Embryonic facial prominence (tissue), 1 donor: Measurements from ENCODE around the gene KIF5A.
A peak's percentile ranks its signal among the peaks of the same experiment; 100 is the strongest.

Experiments used
- DNase-seq: peaks from one replicate; pipeline ENCODE4 v3.0.0-alpha.2; 2016; ENCODE audit errors: extremely low spot score

Gene KIF5A

DNA sequence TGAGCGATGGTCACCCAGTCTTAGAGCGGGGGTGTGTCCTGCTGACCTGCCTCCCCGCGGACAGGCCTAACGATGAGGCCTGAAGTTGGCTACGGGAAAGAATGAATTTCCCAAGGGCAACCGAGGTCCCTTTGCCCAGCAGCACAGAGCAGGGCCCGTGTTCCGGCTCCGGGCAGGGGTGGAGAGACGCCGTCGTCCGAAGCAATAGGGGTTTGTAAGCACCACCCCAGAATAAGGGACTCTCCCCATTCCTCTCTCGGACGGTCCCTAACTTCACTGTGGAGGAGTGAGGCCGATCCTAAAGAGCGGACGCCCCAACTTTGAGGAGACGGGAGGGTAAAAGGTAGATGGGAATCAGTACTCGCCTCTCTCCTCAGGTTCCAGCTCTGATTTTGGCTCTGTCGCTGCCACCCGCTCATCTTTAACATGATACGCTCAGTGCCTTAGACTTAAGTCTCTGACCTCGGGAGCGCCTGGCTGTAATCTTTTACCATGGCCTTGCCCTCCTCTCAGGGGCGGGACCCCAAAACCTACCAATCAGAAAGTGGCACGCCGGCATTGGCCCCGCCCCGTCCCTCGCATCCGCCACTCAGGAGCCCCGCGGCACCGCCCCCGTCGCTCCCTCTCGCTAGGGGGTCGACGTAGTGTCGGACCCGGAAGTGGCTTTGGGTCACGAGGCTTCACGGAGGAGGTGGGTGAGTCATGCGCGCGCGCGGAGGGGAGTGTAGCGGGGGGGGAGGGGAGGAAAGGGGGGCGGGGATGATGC lies 29.6 kb upstream of the KIF5A start, which contains the start of gene DDIT3:
TSS of gene DDIT3 (minus strand) at position 462 of the 766 bp plus-strand sequence. CDS start 3,108 bp downstream, outside the sequence.
- DNase-seq = peak; percentile 97

DNA sequence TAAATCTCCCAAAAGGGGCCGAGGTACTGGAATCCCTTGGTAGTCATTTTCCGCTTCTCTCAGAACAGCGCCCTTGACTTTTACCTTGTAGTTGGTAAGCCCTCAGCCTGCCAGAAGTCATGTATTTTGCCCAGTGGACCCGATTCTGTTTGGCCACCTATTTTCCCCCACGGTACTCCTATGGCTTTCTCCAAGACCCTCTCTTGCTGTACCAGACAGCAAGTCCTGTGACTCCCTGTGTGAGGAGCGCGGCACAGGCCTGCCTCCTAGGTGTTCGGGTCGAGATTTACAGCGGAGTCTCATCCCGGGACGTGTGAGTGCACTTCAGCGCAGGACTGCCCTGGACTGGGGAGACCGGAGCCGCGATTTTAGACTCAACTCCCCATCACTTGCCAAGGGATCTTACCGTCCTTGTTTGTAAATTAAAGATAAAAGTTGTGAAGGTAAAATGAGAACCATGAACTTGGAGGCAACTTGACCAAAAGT lies 28.3 kb upstream of the KIF5A start:
- no peak for DNase-seq

DNA sequence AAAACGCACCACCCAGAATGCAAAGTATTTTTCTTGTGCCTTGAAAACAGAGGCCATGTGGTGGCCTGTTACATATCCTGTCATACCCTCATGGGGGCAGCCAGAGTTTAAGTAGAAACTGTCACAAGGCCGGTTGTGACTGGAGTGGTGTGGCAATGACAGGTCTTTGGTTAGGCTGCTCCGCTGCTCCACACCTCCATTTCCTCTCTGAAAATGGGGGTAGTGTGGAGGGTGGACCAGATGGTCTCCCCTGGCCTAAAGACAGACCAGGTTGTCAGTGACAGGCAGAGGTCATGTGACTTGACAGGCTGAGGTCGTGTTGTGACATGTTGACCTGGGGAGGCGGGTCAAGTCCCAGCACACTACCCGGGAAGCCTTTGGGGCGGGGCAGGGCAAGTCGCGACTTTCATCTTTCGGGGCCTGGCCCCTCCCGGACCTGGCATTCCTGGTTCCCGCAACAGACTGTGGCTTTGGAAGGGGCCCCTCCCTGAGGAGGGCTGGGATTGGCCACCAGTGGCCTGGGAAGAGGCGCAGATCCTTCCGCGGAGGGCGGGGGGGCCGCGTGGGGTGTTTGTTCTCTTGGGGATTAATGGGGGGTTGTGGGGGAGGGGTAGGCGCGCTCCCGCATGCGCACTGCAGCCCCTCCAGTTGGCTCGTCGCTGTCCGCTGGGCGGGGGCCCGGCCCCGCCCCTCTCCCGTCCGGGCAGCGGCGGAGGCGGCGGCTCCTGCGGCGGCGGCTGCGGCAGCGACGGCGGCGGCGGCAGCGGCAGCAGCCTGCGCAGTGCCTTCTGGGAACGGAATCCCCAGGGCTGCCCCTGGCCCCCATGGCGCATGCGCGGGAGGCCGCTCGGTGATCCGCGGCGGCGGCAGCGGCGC lies 27.6 kb upstream of the KIF5A start, which contains the start of gene MBD6:
TSS of gene MBD6 (plus strand) at position 814 of the 876 bp plus-strand sequence. CDS start 1,480 bp downstream, outside the sequence.
- DNase-seq = peak; percentile 68

DNA sequence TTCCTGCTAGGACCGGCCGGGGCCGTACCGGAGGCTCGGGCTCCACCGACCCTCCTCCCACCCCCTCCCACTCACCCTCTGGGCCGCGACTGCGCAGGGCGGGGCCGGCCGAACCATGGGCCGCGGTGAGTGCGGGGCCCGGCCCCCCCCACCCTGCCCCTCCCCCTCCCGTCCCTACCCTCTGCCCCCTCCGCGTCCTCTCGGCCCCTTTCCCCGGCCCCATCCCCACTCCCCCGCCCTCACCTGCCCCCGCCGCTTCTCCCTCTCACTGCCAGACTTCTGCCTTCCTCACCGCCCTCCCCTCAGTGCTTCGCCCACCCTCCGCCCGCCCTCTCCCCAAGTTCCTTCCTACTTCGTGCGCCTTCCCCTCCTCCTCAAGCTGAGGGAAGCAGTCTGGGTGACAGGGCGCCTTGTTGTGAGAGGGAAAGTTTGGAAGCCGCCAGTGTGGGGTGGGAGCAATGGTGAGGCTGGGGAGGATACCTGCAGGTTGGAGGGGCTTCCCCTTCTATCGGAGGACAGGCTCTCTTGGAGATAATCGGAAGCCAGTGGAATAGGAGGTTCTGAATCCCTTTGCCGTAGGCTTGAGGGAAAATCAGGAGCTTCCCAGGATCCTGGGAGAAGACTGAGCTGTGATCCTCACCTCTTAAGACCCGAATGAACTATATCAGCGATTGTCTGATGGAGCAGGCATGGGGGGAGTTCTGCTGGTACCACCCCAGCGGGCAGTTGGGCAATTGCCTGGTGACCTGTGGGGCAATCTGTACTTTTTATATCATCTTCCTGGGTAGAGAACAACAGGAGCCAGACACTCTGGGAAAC lies 26.7 kb upstream of the KIF5A start:
- peak; percentile 65 for DNase-seq

DNA sequence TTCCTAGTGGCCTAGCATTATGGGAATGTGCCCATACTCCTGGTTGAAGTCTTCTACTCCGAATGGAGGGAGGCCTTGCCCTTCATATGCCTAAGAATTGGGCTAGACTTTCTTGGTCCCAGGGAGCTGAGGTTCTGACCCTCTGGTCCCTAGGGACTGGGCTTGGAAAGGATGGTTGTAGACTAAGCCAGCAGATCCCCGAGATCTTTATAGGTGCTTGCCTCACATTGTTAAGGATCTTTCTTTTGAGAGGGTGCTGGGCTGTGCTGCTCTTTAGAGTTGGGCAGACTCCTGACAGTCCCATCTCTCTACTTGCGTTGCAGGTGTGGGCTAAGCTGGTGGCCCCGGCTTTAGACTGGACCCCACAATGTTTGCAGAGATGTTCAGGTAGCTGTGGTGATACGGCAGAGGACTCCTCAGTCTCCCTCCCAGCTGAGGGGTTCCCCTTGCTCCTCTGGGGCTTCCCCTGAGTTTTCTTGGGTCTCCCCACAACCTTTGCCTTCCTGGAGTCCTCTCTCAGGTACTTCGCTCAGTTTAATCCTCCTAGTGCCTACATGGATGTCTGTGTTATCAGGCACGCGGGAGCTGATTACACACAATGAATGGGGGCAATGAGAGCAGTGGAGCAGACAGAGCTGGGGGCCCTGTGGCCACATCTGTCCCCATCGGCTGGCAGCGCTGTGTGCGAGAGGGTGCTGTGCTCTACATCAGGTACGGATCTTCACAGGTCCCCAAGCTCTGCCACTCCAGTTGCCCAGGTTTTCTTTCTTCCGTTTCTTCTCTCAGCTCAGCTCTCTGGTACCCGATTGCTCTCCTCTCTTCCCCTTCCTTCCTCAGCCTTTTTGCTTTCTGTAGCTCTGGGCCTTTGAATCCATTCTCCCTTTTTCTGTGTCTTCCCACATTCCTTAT lies 25.9 kb upstream of the KIF5A start:
- no peak for DNase-seq

DNA sequence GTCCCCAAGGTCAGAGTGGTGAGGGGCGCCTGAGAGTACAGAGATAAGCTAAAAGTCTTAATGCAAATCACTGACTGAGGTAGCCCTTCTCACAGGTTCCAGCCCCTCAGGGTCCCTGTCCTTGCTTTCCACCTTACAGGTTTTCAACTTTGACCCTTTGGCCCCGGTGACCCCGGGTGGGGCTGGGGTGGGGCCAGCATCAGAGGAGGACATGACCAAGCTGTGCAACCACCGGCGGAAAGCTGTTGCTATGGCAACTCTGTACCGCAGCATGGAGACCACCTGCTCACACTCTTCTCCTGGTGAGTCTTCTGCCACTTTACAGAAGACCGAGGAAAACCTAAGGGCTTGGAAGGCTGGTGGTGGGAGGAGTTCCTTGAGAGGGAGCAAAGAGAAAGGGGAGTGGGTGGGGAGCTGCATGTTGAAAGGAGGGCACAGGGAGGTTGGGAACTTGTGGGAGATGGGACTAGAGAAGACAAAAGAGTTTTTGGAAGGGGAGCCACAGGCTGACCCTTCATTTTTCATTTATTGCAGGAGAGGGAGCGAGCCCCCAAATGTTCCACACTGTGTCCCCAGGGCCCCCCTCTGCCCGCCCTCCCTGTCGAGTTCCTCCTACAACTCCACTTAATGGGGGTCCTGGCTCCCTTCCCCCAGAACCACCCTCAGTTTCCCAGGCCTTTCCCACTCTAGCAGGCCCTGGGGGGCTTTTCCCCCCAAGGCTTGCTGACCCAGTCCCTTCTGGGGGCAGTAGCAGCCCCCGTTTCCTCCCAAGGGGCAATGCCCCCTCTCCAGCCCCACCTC lies 24.8 kb upstream of the KIF5A start:
- no peak for DNase-seq

DNA sequence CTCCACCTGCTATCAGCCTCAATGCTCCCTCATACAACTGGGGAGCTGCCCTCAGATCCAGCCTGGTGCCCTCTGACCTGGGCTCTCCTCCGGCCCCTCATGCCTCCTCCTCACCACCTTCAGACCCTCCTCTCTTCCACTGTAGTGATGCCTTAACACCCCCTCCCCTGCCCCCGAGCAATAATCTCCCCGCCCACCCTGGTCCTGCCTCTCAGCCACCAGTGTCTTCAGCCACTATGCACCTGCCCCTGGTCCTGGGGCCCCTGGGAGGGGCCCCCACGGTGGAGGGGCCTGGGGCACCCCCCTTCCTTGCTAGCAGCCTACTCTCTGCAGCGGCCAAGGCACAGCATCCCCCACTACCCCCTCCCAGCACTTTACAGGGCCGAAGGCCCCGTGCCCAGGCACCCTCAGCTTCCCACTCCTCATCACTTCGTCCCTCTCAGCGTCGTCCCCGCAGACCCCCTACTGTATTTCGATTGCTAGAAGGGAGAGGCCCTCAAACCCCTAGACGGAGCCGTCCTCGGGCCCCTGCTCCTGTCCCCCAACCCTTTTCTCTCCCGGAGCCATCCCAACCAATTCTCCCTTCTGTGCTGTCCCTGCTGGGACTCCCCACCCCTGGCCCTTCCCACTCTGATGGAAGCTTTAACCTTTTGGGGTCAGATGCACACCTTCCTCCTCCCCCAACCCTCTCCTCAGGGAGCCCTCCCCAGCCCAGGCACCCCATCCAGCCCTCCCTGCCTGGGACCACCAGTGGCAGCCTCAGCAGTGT lies 24.0 kb upstream of the KIF5A start:
- no peak for DNase-seq

DNA sequence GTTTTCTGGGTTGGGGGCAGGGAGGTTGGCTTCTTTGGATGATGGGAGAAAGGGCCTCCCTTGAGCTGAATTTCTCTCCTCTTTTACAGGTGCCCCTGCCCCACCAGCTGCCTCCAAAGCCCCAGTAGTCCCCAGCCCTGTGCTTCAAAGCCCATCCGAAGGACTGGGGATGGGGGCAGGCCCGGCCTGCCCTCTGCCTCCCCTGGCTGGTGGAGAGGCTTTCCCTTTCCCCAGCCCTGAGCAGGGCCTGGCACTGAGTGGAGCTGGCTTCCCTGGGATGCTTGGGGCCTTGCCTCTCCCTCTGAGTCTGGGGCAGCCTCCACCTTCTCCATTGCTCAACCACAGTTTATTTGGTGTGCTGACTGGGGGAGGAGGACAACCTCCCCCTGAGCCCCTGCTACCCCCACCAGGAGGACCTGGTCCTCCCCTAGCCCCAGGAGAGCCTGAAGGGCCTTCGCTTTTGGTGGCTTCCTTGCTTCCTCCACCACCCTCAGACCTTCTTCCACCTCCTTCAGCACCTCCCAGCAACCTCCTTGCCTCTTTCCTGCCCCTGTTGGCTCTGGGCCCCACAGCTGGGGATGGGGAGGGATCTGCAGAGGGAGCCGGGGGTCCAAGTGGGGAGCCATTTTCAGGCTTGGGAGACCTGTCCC lies 23.2 kb upstream of the KIF5A start:
- DNase-seq = no peak

DNA sequence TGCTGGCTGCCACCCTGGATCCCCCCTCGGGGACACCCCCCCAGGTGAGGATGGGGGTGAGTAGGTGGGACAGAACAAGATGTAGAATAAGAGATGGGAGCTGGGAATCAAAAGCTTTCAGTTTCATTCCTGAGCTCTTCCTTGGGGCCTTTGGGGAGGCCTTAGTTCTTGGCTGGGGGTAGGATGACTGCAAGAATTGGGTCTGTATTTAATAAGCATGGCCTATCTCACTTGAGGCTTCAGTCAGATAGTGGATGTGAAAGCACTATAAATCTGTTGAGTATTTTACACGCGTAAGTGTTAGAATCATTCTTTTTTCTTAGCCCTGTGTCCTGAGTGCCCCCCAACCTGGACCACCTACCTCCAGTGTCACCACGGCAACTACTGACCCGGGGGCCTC lies 22.7 kb upstream of the KIF5A start:
- no peak for DNase-seq

DNA sequence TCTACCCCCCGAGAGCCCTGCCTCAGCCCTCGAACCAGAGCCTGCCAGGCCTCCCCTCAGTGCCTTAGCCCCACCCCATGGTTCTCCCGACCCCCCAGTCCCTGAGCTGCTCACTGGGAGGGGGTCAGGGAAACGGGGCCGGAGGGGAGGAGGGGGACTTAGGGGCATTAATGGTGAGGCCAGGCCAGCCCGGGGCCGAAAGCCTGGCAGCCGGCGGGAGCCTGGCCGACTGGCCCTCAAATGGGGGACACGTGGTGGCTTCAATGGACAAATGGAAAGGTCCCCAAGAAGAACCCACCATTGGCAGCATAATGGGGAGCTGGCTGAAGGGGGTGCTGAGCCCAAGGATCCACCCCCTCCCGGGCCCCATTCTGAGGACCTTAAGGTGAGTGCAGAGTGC lies 21.7 kb upstream of the KIF5A start:
- no peak for DNase-seq

DNA sequence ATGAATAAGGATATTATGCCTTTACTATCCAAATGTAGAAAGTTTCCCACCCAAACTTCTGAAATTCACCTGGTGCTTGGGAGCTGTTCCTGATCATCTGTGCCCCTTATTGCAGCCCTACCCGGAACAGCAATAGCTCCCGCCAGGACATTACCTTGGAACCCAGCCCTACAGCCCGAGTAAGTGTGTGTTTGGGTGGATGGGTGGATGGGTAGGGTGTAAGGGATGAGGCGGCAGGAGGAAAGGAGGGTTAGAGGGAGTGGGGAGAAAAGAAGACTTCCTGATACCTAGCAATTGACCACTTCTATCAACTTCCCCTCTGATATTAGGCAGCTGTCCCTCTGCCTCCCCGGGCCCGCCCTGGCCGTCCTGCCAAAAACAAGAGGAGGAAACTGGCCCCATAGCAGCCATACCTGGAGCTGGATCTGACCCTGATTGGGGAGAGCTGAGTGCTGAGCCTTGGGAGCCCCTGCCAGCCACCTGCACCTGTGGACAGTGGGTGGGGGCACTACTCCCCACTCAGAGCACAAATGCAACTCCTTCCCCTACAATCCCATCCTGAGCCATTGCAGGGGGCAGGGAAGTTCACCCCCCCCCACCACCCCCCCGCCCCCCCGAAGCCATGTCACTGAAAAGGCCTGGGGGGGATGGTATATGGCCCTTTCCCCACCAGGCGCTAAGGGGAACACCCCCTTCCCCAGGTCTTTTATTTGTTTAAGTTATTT lies 20.9 kb upstream of the KIF5A start:
- no peak for DNase-seq

DNA sequence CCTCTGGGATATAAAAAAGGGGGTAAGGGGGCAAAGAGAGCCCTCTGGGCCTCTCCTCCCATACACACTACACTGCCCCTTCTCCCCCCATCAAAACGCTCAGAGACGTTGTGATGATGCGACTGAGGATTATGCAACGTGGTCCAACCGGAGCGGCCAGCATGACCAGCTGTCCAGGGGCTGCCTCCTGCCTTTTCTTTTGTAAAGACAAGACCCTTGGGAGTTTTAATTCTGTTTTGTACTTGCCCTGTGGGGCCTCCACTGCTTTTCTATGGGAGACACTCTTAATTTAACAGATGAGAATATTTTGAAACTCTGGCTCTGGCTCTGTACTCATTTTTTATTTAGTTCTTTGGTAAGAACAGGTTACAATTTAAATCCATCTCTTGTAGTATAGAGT lies 20.0 kb upstream of the KIF5A start:
- no peak for DNase-seq

DNA sequence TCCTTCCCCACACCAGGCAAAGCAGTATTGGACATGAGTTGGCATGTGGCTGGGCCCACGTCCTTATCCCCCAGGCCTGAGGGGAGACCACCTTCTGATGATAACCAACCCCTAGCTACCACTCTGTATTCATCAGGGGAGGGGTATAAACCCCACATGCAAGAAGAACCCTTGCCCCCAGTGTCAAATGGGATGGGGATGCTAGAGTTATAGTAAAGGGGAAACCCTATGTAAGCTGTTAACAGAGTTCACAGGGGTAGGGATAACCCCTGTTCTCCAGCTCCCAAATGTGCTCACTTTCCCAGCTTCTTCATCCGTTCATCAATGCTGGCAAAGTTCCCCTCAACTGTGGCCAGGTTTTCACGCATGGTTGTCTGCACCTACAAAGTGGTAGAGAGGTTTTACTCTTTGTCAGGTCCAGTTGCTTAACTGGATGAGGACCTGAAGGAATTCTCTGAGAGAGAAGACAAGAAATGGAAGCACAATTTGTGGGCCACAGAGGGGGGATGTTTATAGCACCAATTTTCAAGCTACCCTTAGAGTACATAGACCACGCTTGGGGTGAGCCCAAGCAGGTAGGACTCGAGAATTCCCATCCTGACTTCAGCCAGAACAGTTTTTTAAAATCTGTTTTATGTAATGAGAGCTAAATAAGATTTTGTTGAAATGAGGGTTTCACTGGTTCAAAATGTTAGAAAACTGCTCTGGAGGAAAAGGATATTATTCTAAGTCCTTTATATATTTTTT lies 19.3 kb upstream of the KIF5A start:
- DNase-seq = no peak

DNA sequence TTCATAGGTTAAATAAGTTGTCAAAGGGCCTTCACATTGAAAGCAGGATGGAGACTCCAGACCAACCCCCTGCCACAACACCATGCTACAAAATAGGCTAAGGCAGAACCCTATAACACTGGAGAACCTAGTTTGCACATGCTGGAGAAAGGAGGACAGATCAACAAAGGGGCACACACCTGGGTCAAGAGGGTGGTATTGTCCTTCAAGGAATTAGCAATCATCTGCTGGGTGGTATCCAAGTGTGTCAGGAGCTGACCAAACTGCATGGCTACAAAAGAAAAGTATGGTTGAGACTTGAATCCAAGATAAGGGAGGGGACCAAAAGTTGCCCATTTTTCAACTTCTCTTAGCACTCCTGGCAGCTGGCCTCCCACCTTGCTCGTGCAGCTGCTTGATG lies 18.0 kb upstream of the KIF5A start:
- DNase-seq = no peak

DNA sequence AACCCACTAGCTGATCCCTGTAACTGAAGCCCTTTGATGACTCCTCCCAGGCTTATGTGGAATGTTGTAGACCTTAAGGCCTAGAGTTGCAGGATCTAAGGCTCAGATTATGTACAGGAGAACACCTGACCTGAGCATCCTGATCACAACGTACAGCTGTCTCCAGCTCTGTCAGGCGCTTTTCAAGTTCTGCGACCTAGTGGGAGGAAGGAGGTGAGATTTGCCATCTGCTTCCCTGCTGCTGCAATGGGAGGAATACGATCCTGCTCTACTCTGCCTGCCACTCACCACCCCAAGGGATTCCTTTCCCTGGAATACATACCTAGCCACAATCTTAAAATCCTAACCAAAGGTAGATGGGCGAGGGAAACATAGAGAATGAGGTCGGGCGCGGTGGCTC lies 16.7 kb upstream of the KIF5A start:
- no peak for DNase-seq

DNA sequence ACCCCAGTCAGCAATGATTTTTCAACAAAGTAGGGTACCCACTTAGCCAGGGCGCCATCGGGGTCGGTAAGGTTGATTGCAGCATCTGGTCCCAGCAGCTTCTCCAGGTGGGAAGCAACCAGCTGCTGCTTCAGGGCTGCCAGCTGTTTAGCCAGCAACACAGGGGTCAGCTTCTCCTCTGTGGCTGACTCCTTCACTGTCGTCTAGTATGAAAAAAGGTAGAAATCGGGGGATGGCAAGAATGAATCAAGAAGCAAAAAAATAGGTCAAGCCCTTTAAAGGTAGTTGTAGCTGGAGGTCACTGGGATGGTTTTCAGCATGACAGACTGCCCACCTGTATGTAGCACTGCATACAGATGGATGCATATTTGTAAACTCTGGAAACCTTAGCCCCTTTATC lies 15.6 kb upstream of the KIF5A start:
- DNase-seq = no peak

DNA sequence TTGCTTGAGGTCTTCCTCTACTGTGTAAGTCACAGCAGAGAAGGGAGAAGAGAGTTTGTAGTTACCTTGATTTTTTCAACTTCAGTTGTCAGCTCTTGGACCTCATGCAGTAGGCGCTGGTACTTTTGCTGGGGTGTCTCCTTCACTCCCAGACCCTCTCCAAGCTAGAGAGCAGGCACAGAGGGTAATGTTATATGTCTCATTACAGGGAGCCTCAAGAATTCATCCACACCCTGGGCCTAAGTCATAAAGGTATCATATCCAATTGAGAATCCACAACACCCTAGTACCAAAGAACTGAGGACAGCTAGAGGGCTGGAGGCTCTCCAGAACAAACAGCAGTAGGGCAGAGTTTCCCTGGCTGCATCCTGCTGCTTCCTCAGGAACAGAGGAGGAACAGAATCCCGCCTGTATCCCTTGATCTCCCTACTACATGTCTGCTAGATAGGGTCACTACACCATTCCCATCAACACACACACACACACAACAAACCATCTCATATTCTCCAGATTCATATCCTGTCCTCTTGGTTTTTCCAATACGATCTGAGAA lies 14.8 kb upstream of the KIF5A start:
- DNase-seq = no peak
